ENCODE measurements around the gene PGAP2. TPM values are rescaled to one million over a fixed set of nuclear protein-coding genes. Genes with fewer than 3 reads are reported as not detected.
A peak's percentile ranks its signal among the peaks of the same experiment; 100 is the strongest.

The PGAP2 gene
- total and polyA plus RNA-seq, 2 of the 4 experiments (the other 2 are of a cell fraction): 10.6 to 31.3 TPM

DNA sequence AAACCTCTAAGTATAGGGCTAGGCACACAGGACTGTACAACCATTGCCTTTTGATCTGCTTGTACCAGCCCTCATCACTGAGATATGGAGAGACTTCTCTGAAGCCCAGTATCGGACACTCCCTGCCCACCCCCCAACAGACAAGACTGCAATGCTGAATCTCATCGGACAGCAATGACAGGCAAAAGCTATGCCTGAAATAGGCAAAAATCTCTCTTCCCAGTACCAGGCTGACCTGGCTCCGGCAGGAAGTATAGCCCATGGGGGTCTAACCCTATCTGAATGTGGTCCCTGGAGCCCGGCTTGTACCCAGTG, 25.9 kb downstream of the PGAP2 start:
- Histone ChIP-seq H3K36me3 (ENCODE audit: control insufficient read depth, insufficient read depth, low read length) (peaks cover 8% of the 10 kb centered on the region), H3K14ac (replicated peaks; ENCODE audit: low read depth, low read length) (no peak overlapping the region), H2BK15ac (ENCODE audit: low read depth, low read length) (no peak overlapping the region), H3K9ac (ENCODE audit: low read depth, low read length) (no peak overlapping the region), H3K79me1 (ENCODE audit: low read depth in 1 of 2, low read length in 2 of 2) (peaks cover 54 to 94% of the 10 kb centered on the region in 2 experiments), H3K4ac (ENCODE audit: low read depth, low read length) (no peak overlapping the region), H4K20me1 (ENCODE audit: insufficient read depth, low read length) (peaks cover 90% of the 10 kb centered on the region), H3K9me3 (ENCODE audit: control insufficient read depth, insufficient read depth, low read length) (no peaks in the 10 kb centered on the region), H2BK20ac (ENCODE audit: low read depth, low read length) (no peak overlapping the region), H4K5ac (ENCODE audit: low read depth, low read length) (no peak overlapping the region), H2AK5ac (ENCODE audit: low read depth, low read length) (no peak overlapping the region), H3K27ac (ENCODE audit: insufficient read depth, low read length) (no peak overlapping the region), H3K4me3 (ENCODE audit: insufficient read depth, low read depth, low read length) (no peak overlapping the region), H3K9me1 (ENCODE audit: insufficient read depth, low read length) (peaks cover 54% of the 10 kb centered on the region), H3K4me2 (ENCODE audit: low read depth, low read length) (no peak overlapping the region), H2BK120ac (ENCODE audit: low read depth, low read length) (no peak overlapping the region), H3K4me1 (ENCODE audit: control insufficient read depth, insufficient read depth, low read length) (peaks cover 17% of the 10 kb centered on the region), H3K18ac (ENCODE audit: low read depth, low read length) (no peak overlapping the region), H2AK9ac (replicated peaks; ENCODE audit: low read depth, low read length, poor library complexity) (peak overlapping the region; percentile 23), H3K27me3 (ENCODE audit: control insufficient read depth, insufficient read depth, low read length) (no peaks in the 10 kb centered on the region), H4K8ac (ENCODE audit: low read depth in 2 of 2, low read length in 2 of 2) (no peak overlapping the region), H3K56ac (ENCODE audit: extremely low read depth, insufficient read depth, low read length) (no peak overlapping the region), H2BK5ac (ENCODE audit: low read depth, low read length, poor library complexity, severe bottlenecking) (no peak overlapping the region), H2AFZ (replicated peaks; ENCODE audit: low read length, poor library complexity) (no peak overlapping the region), H4K91ac (ENCODE audit: insufficient read depth, low read depth, low read length) (no peak overlapping the region), H3K23ac (ENCODE audit: low read depth, low read length) (no peak overlapping the region)
- ChIA-PET POLR2A (ENCODE audit: unreplicated experiment) (no interaction called here), CTCF (no interaction called here)
- dilution Hi-C loops (cut with HindIII; ENCODE audit: low sequenced_read_pairs, unreplicated experiment) (no loop called here), intact Hi-C loops (cut with micrococcal nuclease) (no loop called here), in situ Hi-C loops (cut with MboI; ENCODE audit: low sequenced_read_pairs) (no loop called here)
- no peak for TF ChIP-seq RAD21 (IDR thresholded peaks at IDR 0.05; ENCODE audit: low read length)
- no peak for TF ChIP-seq MAFK (IDR thresholded peaks at IDR 0.05; ENCODE audit: low read depth, low read length)
- no peak for TF ChIP-seq RCOR1 (IDR thresholded peaks at IDR 0.05; ENCODE audit: insufficient replicate concordance, low read length)
- TF ChIP-seq NFE2L2 (IDR thresholded peaks at IDR 0.05; ENCODE audit: low read depth, low read length): no peak
- no peak for TF ChIP-seq USF2 (IDR thresholded peaks at IDR 0.05; ENCODE audit: low read depth, low read length)
- TF ChIP-seq CEBPB (IDR thresholded peaks at IDR 0.05; ENCODE audit: low read depth, low read length): no peak
- TF ChIP-seq MAZ (IDR thresholded peaks at IDR 0.05; ENCODE audit: borderline replicate concordance, low read depth, low read length): no peak
- no peak for TF ChIP-seq CHD1 (IDR thresholded peaks at IDR 0.05; ENCODE audit: low read depth, low read length)
- TF ChIP-seq, protein P1, sequence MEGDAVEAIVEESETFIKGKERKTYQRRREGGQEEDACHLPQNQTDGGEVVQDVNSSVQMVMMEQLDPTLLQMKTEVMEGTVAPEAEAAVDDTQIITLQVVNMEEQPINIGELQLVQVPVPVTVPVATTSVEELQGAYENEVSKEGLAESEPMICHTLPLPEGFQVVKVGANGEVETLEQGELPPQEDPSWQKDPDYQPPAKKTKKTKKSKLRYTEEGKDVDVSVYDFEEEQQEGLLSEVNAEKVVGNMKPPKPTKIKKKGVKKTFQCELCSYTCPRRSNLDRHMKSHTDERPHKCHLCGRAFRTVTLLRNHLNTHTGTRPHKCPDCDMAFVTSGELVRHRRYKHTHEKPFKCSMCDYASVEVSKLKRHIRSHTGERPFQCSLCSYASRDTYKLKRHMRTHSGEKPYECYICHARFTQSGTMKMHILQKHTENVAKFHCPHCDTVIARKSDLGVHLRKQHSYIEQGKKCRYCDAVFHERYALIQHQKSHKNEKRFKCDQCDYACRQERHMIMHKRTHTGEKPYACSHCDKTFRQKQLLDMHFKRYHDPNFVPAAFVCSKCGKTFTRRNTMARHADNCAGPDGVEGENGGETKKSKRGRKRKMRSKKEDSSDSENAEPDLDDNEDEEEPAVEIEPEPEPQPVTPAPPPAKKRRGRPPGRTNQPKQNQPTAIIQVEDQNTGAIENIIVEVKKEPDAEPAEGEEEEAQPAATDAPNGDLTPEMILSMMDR (conservative IDR thresholded peaks at IDR 0.05; ENCODE audit: low read depth, low read length): no peak
- TF ChIP-seq POLR2A (IDR thresholded peaks at IDR 0.05; ENCODE audit: low read depth, low read length): no peak
- no peak for TF ChIP-seq ELK1 (IDR thresholded peaks at IDR 0.05; ENCODE audit: borderline replicate concordance, low read depth, low read length)
- 57% methylated on average over 1 of the region's 4 CpGs; no CpG with 5 or more reads in 1 of the 2 experiments for WGBS, 2 experiments (ENCODE audit: extremely low coverage in 2 of 2, insufficient read length in 1 of 2)
- ATAC-seq (ENCODE audit: low read depth): no peak
- DNase-seq: no peak
- BruUV-seq (replicated peaks): no TSS peak
